Stimulated activated naive B cell treated with anti-CD40 and anti-IgM and Interleukin-4, amounts not matched to agents 10 μg/mL and 1 μg/mL and 100 μg/mL, for 72 hours (primary cell): ENCODE measurements around the gene LPGAT1.
"Not testable (repeated sequence)": the region's sequence is repeated elsewhere in the genome, so short reads cannot be mapped to it uniquely, and the experiment has no call there.

Source experiments
- ATAC-seq, 2 donors: fragments of 150-1000 bp; cut with Tn5 transposase; replicated peaks; 2 replicates each; pipeline ENCODE4 v1.10.0; 2021; ENCODE audit warnings: moderate library complexity in 1 of 2
- DNase-seq: peaks from one replicate; pipeline ENCODE4 v3.0.0; 2021
- H3K27ac Mint-ChIP-seq: one replicate; pipeline ENCODE4 v1.8.0; 2022; ENCODE audit warnings: mild to moderate bottlenecking, mixed read lengths
- H3K27me3 Mint-ChIP-seq, 2 donors: one replicate each; pipeline ENCODE4 v1.8.0; 2022; ENCODE audit warnings: mixed read lengths in 2 of 2
- H3K36me3 Mint-ChIP-seq, 2 donors: one replicate each; pipeline ENCODE4 v1.8.0; 2022; ENCODE audit warnings: mixed read lengths in 2 of 2, mild to moderate bottlenecking in 1 of 2
- H3K4me1 Mint-ChIP-seq, 2 donors: one replicate each; pipeline ENCODE4 v1.8.0; 2022; ENCODE audit warnings: mixed read lengths in 2 of 2, mild to moderate bottlenecking in 1 of 2
- H3K4me3 Mint-ChIP-seq, 2 donors: one replicate each; pipeline ENCODE4 v1.8.0; 2022; ENCODE audit warnings: mild to moderate bottlenecking in 2 of 2, mixed read lengths in 2 of 2, moderate library complexity in 1 of 2
- H3K9me3 Mint-ChIP-seq, 2 donors: one replicate each; pipeline ENCODE4 v1.8.0; 2022; ENCODE audit warnings: mixed read lengths in 2 of 2, mild to moderate bottlenecking in 1 of 2

LPGAT1 gene

DNA sequence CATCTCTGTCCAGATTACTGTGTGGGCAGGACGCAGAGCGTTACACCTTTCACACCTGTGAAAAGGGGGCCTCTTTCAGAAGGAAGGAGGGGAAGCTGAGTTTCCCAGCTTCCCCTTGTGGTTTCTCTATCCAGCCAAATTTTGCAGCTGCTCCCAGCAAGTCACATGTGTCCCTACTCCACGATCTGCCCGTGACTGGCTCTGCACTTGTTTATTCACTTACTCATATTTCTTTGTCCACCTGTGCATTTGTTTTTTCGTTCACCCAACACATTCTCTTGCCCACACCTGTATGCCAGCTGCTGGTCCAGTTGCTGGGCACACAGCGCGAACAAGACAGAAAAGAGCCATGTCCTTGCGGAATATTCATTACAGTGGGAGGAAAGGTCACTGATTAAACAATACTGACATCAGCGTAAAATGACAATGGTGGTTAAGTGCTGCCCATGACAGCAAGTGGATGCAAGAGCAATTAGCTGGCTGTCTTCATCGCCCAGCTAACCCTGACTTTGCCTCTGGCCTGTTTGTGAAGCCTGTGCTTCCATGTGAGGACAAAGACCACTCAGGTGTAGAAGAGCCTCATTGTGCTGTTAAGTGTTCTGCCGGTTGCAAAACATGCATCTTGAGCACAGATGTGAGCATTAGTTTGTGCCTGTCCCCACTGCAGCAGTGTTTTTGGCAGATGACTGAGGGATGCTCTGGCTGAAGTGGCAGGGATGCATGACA lies 126.6 kb downstream of the LPGAT1 start:
- ATAC-seq (no peak), DNase-seq (no peak)
- H3K9me3 Mint-ChIP-seq, result no peaks in the 10 kb centered on the region
- no peak overlapping the region for H3K27ac Mint-ChIP-seq
- no peaks in the 10 kb centered on the region for H3K36me3 Mint-ChIP-seq
- H3K27me3 Mint-ChIP-seq, result peaks cover 19 to 33% of the 10 kb centered on the region in 2 donors
- no peak overlapping the region for H3K4me3 Mint-ChIP-seq
- peaks cover 8 to 18% of the 10 kb centered on the region in 2 donors for H3K4me1 Mint-ChIP-seq

DNA sequence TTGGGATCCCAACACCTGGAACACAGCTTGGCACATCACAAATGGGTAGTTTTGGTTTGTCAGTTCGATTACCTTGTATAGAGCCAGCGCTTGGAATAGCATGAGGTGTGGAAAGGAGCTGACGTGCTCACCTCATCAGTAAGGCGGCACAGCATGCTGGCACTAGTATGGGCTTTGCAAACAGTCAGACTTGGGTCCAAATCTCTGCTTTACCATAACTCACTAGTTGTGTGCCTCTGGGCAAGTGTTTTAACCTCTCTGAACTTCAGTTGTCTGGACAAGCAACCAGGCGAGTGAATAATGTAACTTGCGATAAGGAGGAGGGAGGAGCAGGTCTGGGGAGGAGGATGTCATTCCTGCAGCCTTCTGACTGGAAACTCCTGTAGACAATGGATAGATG lies 128.8 kb downstream of the LPGAT1 start:
- no peak overlapping the region for H3K27ac Mint-ChIP-seq
- peaks cover 24 to 40% of the 10 kb centered on the region in 2 donors for H3K4me1 Mint-ChIP-seq
- ATAC-seq (no peak), DNase-seq (no peak)
- H3K9me3 Mint-ChIP-seq, result no peaks in the 10 kb centered on the region
- H3K27me3 Mint-ChIP-seq, result peaks cover 19 to 34% of the 10 kb centered on the region in 2 donors
- no peaks in the 10 kb centered on the region for H3K36me3 Mint-ChIP-seq
- H3K4me3 Mint-ChIP-seq, result no peak overlapping the region

DNA sequence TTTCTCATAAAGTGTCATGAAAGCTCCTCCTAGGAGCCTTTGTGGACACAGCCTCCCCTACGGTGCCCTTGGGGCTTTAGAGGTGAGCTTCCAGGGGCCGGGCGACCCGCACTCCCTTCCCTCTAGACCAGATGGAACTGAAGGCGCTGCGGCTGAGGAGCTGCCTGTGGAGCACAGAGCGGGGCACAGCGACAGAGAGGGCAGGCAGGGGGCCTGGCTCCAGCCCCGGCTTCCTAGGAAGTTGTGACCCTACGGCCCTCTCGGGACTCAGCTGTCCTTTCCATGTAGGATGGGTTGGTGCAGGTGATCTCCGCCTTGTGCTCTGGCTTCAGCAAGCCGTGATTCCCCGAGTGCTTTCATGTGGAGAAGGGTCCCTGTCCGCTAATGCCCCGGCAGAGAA lies 131.5 kb downstream of the LPGAT1 start:
- Mint-ChIP-seq H3K36me3 (peaks cover 4% of the 10 kb centered on the region in 2 donors), H3K27me3 (peaks cover 19 to 34% of the 10 kb centered on the region in 2 donors), H3K9me3 (peaks cover 0 to 4% of the 10 kb centered on the region in 2 donors), H3K27ac (no peak overlapping the region), H3K4me1 (peaks cover 34 to 59% of the 10 kb centered on the region in 2 donors), H3K4me3 (peak overlapping the region; percentile 39 to 72)
- ATAC-seq (no peak), DNase-seq (no peak)

DNA sequence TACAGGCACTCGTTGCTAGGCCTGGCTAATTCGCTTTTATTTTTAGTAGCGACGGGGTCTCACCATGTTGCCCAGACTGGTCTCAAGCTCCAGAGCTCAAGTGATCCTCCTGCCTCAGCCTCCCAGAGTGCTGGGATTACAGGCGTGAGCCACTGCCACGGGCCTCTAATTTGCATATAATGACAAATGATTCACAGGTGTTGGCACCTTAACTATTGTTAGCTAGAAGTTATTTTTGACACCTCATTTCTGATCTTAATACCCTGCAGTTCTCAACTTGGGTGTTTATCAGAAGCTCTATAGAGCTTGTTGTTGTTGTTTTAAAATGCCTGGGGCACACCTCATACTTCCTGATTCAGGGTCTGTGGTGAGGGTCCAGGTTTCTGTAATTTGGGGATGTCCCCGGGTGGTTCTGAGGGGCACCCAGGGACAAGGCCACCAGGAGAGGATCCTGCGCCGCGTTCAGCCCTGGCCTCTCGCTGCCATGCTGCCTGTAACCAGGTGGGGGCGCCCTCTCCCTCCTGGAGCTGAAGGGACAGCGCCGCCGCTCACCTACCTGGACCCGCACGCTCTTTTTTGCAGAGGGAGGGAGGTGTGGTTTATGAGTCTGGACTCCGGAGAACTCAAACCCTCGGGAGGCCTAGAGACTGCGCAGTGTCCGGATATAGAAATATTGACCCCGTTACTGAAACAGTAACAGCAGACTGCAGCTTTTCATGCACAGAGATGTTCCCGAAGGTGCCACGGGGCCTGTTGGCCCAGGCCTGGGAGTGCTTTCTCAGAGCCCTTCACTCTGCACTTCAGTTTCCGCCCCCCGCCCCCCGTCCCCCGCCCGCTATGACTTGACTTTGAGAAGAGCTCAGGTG lies 132.2 kb downstream of the LPGAT1 start:
- Mint-ChIP-seq H3K9me3 (peaks cover 0 to 6% of the 10 kb centered on the region in 2 donors), H3K4me3 (peak overlapping the region; percentile 39 to 72), H3K36me3 (peaks cover 4% of the 10 kb centered on the region in 2 donors), H3K27me3 (peaks cover 19 to 34% of the 10 kb centered on the region in 2 donors), H3K27ac (peak overlapping the region; percentile 47), H3K4me1 (peaks cover 34 to 59% of the 10 kb centered on the region in 2 donors)
- peak; percentile 50 to 53 for ATAC-seq
- peak; percentile 64 for DNase-seq

DNA sequence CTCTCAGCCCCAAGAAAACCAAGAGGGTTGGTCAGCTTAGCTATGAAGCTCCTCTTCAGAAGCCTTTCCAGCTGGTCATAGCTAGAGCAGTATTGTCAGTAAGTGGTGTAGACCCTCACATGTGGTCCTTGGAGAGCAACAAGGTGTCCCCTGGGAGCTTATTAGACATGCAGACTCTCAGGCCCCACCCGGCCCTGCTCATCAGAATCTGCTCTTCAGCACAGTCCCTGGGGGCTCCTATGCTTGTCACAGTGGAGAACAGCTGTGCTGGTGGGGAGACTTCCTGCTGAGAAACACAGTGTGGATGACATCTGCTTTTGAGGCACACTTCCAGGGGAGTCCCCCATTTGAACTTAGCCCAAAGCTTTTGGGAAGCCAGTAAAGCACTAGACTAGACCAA lies 133.2 kb downstream of the LPGAT1 start:
- peak; percentile 78 for DNase-seq
- Mint-ChIP-seq H3K4me1 (peaks cover 34 to 59% of the 10 kb centered on the region in 2 donors), H3K36me3 (peaks cover 4% of the 10 kb centered on the region in 2 donors), H3K27me3 (peaks cover 19 to 34% of the 10 kb centered on the region in 2 donors), H3K9me3 (peaks cover 0 to 6% of the 10 kb centered on the region in 2 donors), H3K27ac (no peak overlapping the region), H3K4me3 (no peak overlapping the region)
- ATAC-seq, result peak; percentile 86 to 88

DNA sequence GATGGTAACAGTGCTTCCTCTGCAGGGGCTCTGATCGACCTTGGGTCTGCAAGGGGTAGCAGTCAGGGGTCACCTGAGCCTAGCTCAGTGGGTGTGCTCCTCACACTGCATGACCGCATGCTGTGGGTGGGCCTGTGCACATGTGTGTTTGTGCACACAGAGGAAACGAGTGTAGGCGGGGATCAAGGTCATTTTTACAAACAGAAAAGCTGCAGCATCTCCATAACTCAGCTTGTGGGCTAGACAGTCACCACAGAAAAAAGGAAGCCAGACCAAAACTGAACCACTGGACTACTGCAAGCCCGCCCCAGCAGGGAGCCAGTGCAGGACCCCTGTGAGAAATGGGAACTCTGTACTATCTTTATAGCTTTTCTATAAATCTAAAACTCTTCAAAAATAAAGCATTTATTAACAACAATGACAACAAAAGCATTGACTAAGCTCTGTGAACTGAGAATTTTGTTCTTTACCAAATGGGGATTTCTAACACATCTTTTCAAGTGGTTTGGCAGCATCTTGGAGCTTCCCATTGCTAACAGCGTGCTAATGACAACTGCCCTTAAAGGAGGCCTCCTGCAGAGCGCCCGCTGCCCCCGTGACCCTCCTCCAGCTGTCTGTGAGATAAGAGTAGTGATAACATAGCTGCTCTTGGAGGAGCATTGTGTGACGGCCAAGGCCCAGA lies 135.3 kb downstream of the LPGAT1 start:
- peak overlapping the region in 1 of 2 donors; percentile 35 for H3K4me3 Mint-ChIP-seq
- peaks cover 32 to 48% of the 10 kb centered on the region in 2 donors for H3K4me1 Mint-ChIP-seq
- peak overlapping the region; percentile 60 for H3K27ac Mint-ChIP-seq
- DNase-seq (peak; percentile 65), ATAC-seq (peak; percentile 73 to 74)
- peaks cover 4 to 14% of the 10 kb centered on the region in 2 donors for H3K27me3 Mint-ChIP-seq
- H3K36me3 Mint-ChIP-seq, result peaks cover 4% of the 10 kb centered on the region in 2 donors
- peaks cover 0 to 6% of the 10 kb centered on the region in 2 donors for H3K9me3 Mint-ChIP-seq

DNA sequence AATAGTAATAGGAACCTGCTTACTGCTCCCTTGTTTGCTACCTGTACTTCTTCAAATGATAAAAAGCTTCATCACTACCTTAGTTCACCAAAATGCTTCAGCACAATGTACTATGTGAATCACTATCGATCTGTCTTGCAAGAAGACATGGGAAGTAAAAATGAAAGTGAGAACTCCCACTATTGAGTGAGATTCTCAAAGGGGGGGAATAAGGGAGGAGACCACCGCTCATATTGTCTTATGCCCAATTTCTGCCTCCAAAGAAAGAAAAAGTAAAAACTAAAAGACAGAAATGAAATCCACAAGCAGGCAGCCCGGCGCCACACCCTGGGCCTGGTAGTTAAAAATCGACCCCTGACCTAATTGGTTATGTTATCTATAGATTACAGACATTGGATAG lies 136.7 kb downstream of the LPGAT1 start:
- not testable (repeated sequence) for H3K27me3 Mint-ChIP-seq, H3K4me3 Mint-ChIP-seq, H3K27ac Mint-ChIP-seq

More for the DNA sequence above, 136.7 kb downstream of the LPGAT1 start:
- H3K9me3 Mint-ChIP-seq, ATAC-seq, H3K36me3 Mint-ChIP-seq, DNase-seq: not testable (repeated sequence)
- H3K4me1 Mint-ChIP-seq, result peaks cover 25 to 41% of the 10 kb centered on the region in 2 donors
